Measurements from ENCODE around the gene PNMA6E.

Gene PNMA6E

DNA sequence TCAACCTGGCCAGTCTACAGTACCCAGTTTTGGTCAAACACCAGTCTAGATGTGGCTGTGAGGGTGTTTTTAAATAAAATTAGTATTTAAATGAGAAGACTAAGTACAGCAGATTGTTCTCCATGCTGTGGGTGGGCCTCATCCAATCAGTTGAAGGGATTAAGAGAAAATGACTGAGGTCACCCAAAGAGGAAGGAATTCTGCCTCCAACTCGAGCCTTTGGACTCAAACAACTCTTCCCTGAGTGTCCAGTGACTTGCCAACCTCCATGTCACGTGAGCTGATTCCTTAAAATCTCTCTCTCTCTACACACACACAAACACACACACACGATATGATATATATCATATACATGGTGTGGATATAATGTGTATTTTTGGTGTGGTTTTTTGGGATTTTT lies 34.7 kb upstream of the PNMA6E start:
- no peak for DNase-seq (ENCODE audit: low spot score)

DNA sequence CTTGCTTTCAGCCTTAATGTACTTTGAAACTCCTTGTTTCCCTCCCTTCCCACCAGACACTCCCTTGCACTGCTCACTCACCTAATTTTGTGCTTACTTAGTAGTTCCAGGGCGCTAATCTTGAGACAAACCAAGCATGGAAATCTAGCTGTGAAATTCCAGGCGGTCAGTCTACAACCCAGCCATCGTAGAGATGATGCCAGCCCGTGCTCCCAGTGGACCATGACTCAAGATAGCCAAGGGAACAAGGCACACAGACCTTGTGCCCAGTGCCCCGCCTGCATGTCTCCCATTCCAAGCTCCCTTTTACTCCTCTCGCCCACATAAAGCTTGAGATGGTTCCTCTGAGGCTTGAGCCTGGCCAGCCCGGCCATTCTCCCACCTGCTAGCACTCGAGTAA lies 33.7 kb upstream of the PNMA6E start:
- DNase-seq (ENCODE audit: low spot score), result no peak

DNA sequence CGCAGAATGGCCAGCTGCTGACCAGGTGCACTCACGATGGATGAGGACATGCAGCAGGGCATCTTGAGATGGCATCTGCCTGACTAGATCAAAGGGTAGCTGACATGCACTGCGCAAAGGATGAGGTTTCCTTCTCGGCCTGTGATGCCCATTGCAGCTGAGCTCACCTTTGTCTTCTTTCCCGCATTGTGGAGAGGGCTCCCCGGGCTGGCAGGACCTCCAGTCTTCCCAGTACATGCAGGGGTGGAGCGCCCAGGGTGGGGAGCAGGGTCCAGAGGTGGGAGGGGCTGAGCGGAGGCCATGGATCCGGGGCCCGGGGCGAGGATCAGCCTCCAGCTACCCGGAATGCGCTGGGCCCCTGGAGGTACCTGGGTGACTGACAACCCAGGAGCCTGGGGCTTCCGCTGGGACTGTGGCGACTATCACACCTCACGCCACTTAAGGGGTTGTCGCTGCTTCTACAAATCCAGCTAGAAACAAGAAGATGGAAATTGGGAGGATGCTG lies 32.7 kb upstream of the PNMA6E start:
- no peak for DNase-seq (ENCODE audit: low spot score)

DNA sequence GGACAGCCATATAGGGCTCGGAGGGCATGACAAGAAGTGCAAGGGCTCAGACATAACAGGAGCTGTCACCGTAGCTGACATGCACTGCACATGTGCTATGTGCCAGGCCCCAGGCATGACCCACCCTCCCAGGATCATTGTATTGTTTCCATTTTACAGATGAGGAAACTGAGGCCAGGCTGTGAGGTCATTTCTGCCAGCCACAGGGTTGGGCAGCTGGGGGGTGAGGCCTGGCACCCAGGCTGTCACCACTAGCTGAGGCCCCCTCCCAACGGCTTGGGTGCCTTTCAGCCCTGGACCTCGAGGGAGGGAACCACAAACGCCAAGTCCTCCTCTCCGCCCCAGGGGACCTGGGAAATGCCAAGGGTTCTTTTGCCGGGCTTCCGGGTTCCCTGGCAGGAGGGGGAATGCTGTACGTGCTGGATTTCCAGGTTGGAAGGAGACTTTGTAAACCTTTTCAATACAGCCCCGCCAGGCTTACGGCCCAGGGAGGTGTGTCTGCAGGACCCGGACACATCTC lies 32.1 kb upstream of the PNMA6E start:
- no peak for DNase-seq (ENCODE audit: low spot score)

DNA sequence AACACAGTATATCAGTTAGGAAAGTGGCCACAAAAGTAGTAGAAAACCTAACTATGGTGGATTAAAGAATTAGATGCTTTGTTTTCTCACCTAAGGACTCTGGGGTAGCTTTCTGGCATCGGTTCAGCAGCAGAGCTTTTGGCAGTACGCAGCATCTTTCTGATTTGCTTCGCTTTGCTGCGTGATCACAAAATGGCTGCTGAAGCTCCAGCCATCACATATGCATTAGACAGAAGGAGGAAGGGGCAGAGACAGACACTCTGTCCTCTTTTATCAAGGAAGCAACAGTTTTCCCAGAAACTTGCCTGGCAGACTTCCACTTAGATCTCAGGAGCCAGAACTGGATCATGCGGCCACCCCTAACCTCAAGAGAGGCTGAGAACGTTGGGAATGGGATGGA lies 29.6 kb upstream of the PNMA6E start:
- DNase-seq (ENCODE audit: low spot score), result no peak

DNA sequence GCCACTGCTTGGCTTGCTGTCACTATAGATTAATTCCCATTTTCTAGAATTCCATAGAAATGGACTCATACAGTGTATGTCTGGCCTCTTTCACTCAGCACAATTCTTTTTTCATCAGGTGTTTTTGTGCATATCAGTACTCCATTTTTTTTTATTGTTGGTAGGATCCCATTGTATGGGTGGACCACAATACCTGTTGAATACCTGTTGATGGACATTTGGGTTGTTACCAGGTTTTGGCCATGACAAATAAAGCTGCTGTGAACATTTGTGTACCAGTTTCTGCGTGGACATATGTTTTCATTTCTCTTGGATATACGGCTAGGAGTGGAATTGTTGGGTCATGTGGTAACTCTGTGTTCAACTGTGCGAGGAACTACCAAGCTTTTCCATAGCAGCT lies 25.1 kb upstream of the PNMA6E start:
- no peak for DNase-seq (ENCODE audit: low spot score)

DNA sequence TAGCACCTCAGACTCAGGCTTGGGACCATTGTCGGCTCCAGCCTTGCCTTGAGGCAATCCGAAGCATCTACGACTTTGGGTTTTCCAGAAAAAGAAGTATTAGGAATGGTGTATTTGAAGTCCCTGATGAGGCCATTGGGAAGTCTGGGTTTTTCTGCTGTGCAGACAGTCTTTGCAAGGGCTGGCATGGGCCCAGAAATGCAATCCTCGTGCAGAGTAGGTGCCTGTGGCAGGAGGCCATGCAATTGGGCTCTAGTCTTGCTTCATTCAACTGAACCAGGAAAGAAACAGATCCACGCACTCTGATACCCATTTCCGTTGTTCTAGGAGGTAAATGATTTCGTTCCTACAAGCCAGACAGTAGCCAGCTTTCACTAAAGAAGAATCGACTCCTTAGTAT lies 22.5 kb upstream of the PNMA6E start:
- DNase-seq (ENCODE audit: low spot score), result no peak

DNA sequence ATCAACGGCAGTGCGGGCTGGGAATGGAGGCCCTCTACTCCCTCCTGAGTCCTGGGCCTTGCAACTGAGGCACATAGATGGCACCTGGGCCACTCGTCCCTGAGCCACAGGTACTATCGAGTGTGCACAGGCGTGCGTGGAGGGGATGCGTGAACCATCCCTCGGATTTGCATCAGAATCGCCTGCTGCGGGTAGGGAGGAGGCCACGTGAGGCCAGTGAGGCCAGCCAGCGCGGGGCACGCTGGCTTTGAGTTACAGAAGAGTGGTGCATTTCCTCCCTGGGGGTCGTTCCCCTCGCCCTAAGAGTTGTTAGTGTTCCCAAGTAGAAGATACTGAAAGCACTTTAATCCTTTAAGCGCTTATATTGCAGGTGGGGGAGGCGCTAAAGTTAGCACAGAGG lies 20.7 kb upstream of the PNMA6E start:
- DNase-seq (ENCODE audit: low spot score), result no peak

DNA sequence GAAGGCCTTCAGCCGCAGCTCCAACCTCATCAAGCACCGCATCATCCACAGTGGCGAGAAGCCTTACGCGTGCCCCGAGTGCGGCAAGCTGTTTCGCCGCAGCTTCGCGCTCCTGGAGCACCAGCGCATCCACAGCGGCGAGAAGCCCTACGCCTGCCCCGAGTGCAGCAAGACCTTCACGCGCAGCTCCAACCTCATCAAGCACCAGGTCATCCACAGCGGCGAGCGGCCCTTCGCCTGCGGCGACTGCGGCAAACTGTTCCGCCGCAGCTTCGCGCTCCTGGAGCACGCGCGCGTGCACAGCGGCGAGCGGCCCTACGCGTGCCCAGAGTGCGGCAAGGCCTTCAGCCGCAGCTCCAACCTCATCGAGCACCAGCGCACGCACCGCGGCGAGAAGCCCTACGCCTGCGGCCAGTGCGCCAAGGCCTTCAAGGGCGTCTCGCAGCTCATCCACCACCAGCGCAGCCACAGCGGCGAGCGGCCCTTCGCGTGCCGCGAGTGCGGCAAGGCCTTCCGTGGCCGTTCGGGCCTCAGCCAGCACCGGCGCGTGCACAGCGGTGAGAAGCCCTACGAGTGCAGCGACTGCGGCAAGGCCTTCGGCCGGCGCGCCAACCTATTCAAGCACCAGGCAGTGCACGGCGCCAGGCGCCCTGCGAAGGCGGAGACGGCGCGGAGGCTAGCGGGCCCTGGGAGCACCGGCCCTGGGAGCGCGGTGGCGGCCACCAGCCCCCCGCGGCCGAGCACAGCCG lies 19.9 kb upstream of the PNMA6E start:
- DNase-seq (ENCODE audit: low spot score), result no peak

DNA sequence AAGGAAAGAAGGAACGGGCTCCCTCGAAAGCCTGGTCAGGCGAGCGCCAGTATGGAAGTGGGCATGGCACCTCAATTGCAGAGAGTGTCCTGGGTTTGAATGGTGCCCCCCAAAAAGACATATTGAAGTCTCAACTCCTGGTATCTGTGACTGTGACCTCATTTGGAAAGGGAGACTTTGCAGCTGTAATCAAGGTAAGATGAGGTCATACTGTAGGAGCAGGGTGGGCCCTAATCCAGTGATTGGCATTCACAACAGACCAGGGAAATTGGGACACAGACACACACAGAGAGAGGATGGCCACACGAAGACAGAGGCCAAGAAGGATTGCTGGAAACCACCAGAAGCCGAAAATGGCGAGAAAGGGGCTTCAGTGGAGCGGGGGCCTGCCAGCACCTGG lies 16.5 kb upstream of the PNMA6E start:
- DNase-seq (ENCODE audit: low spot score), result no peak

DNA sequence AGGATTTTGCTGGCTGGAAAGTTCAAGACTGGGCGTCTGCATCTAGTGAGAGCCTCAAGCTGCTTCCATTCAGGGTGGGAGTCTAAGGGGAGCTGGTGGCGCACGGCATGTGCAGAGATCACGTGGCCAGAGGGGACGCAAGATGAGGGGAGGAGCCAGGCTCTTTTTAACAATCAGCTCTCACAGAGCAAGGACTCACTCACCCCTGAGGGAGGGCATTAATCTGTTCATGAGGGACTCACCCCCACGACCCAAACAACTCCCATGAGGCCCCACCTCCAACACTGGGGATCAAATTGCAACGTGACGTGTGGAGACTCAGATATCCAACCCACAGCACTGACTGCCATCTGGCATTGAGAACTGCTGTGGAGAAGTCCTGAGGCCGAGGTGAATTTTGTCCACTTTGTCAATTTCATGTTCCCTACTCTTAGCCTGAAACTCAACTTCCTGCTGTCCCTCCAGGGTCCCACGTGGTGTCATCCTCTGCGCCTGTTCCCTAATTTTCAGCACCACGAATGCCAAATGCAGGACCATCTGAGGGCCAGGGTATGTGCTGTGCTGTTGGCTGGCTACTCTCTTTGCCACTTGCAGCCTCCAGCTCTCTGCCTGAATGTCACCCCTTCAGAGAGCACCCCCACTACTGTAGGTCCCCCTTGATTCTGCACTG lies 15.8 kb upstream of the PNMA6E start:
- no peak for DNase-seq (ENCODE audit: low spot score)

DNA sequence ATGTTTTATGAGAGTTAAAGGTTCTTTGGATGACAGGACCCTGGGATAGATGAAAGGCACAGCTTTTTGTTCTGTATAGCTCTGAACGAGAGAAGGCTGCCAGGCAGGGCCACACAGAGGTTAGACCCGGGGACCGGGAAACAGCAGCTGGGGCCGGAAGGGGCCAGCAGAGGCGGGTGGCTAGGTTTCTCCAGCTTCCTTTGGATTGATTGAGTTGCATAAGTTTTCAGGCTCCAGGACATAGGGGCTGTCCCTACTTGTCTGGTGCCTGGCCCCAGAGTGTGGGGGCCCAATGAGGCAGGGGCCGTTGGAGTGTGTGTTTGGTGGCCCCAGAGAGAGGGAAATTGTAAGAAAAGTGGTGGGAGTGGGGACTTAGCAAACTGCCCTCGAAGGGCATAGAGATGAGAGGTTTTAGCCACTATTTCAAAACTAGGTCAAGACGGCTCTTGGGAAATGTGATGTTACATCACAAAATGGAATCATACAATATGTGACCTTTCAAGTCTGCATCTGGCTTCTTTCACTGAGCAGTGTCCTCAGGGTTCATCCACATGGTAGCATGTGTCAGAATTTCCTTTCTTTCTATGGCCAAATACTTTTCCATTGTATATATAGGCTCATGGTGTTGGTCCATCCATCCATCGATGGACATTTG lies 13.8 kb upstream of the PNMA6E start:
- no peak for DNase-seq (ENCODE audit: low spot score)

DNA sequence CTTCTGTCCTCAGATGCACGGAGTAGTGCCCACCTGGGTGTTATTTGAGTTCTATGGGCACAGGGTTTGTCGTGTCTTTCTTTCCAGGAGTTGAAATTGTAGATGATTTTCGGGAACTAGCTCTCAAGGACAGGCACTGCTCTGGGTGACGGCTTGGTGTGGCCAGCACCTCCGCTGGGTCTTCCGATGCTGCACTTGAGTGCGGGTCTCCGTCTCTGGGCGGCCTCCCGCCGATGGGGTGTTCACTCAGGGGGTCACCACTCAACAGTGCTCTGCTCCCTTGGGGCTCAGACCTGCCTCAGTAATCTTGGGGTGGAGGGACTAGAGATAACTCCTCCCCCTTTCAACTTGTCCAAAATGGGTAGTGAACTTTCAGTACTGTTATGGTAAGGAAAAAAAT lies 12.6 kb upstream of the PNMA6E start:
- DNase-seq (ENCODE audit: low spot score), result no peak

DNA sequence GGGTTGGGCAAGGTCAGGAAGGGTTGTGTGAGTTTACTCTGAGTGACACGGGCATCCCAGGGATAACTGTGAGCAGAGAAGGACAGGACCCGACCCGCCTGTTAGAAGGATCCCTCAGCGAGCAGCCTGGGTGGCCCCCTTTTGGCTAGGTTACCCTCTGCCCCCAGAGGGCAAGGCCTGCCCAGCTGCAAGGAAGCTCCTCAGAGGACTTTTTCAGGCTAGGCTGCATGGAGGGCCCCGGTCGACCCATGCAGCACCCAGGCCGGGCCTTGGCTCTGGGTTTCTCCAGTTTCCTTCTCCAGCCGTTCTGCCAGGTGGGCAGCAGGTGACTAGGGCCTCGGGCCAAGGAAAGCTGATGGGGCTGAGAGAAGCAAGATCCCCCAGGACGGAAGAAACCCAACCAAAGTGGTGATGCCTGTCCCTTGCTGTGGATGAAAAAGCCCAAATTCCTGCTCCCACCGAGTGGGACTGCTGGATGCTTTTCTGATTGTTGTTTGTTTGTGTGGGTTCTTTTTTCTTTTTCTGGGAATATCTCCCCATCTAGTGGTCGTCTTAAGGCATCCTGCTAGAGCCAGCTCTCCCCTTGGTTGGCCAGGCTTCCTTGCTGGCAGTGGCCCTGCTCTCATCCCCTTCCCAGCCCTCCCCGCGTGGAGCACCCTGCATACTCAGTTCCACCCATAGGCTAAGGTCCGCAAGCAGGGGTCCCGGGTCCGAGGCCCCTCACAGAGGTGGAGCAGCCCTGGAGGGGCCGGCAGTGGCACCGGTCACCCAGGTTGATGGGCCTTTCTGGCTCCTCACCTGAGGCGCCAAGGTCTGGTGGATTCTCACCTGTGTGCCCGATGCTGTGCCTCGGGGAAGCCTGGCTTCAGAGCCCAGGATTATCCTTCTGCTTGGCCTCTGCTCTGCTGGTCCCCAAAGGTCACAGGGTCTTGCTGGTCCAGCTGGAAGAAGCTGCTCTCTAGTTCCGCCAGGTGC lies 11.9 kb upstream of the PNMA6E start:
- DNase-seq (ENCODE audit: low spot score), result no peak

DNA sequence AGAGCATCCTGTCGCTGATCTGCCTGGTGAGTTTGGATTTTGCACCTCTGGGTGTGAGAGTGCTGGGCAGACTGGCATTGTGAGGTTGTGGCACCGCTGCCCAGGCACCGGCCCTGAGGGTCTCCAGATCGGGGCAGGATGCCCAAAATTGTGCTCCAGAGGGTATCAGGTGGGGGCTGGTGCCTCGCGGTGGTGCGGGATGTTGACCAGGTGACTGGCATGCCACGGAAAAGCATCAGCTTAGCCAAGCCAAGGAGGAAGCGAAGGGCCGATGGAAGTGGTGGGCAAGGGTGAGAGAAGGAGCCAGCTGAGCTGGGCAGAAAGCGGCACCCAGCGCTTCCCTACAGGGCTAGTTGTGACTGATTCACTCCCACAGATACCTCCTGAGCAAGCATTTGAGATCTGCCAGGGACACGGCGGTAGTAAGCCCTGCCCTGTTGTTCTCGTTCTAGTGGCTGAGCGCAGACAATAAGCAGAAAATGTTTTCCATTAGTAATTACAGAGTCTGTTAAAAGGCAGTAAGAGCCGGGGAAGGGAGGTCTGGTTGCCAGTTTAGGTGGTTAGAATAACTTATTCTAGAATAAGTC lies 10.9 kb upstream of the PNMA6E start:
- peak; percentile 10 for DNase-seq (ENCODE audit: low spot score)

DNA sequence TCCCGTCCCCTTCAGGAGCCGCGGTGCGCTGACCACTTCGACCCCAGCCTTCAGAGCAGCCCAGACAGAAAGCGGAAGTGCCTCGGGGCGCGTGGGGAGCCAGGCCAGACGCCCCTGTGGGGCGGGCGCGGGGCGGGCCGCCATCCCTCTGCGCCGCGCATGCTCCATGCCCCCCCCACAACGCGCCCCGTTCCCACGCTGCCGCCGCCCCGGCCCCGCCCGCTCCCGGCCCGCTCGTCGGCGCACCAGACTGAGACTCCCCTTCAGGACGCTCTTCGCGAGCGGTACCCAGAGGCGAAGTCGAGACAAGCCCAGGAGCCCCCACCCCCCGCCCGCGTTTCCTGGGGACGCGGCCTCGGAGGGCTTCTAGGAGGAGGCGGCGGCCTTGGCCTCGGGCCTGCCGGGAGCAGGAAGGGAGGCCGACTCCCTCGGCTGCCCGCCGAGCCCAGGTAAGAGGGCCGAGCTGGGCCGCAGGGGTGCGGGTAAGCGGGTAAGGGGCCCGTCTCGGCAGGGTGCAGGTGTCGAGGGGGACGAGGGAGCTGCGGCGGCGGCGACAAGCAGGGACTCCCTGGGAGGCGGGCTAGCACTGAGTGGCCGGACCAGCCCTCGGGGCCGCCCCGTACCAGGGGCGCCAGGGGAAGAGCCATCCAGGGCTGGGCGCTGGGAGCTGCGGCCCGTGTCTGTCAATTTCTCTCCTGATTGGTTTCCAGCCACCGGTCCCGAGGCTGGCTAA lies 10.3 kb upstream of the PNMA6E start, which contains the start of gene ZFP92:
Gene ZFP92 (plus strand): TSS at position 218 of the 733 bp plus-strand sequence. CDS start 6,851 bp downstream, outside the sequence.
- DNase-seq (ENCODE audit: low spot score), result peak; percentile 19

DNA sequence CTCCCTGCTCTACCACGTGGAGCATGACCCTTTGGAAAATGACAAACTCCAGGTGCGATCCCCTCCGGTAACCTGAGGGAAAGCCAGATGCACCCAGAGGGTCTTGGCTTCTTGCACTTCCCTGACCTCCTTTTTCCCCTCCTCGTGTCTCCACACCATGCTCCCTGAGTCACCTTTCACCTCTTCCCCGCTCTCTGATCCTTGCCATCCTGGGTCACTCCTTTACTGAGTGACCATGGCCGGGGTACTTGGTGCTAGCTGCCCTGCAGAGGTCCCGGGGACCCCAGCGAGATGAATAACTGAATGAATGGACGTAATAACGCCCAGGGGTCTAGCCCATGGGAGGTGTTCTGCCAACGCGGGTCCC lies 9.7 kb upstream of the PNMA6E start:
- no peak for DNase-seq (ENCODE audit: low spot score)

DNA sequence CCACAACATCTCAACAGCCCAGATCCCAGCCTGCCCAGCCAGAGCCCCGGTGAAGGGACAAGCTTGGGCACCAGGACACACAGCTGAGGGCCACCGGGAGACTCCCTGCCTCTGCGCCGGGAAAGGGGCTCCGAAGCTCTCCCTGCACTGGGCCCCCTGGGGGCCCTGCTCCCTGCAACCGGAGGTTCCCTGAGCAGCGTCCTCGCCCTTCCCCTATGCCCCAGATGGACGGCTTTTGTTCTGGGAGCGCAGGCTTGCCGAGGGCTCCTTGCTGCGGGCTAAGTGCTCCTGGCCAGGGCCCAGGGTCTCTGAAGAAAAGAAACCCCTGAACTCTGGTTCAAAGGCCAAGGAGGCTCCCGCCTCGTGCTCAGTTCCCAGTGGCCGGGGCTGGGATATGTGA lies 9.2 kb upstream of the PNMA6E start:
- no peak for DNase-seq (ENCODE audit: low spot score)

DNA sequence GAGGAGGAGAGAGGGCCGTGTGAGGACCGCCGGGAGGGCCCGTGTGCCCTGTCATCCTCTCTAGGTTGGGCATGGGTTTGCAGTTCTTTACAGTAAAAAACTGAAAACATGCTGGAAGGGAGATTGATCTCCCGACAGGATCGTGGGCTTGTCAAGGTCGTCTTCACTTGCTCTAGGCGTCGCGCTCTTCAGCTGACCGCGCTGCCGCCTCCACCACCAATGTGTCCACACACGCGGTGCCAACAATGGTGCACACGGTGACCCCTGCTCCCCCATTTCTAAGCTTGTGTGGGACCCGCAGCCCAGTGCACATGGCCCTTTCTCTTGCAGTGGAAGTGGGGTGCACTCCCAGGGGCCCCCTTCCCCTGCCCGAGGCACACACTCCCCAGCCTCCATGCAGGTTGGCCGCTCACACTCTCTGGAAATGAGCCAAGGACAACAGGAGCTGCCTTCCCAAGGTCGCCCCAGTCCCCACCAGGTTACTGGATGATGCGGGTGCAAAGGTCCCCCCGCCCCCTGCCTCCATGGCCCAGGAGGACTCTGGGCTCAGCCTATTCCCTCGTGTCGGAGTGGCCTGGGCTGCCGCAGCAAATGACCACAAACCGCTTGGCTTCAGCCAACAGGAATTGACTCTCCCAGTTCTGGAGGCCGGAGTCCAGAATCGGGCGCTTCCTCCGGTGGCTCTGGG lies 8.4 kb upstream of the PNMA6E start:
- no peak for DNase-seq (ENCODE audit: low spot score)

DNA sequence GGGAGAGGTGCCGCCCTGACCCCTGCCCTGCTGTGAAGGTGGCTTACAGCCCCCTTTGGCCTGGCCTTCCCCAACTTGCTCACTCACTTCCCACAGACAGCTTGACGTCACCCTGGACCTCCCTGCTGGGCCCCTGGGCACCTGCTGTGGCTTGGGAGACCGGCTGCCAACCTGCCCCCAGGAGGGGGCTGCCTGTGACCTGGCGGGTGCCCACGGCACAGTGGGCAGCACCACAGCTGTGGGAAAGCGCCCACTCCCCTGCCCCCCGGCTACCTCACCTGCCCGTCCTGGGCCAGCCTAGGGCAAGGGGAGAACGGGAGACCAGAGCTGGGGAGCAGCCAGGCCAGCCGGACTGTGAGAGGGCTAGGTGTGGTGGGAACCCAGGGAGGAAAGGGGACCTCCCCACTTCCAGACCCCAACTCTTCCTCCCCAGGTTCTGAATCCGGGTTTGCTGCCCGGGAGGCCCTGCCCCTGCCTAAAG lies 7.8 kb upstream of the PNMA6E start:
- no peak for DNase-seq (ENCODE audit: low spot score)

Data from Ammon's horn (tissue), 1 donor.